HCT116 (cell line): ENCODE measurements around the gene TNRC6A. TPM values are rescaled to one million over a fixed set of nuclear protein-coding genes. Genes with fewer than 3 reads are reported as not detected.

ENCODE experiments used
- ATAC-seq: fragments of 200-7000 bp; cut with Tn5 transposase; 2 replicates; pipeline ENCODE4 v1.9.1; 2020; ENCODE audit warnings: mild to moderate bottlenecking, moderate library complexity
- BruUV-seq: library from RNA; stranded (reverse); fragments of 400-500 nt; replicated peaks from 2 replicates; lab custom pipeline; 2021; lab: Mats Ljungman, UMichigan
- CTCF ChIA-PET: fragments of 300-600 bp; sonication (Branson Sonifier 250); formaldehyde crosslinking; loops from one replicate; lab custom pipeline; 2021; ENCODE audit warnings: antibody characterized with exemption; lab: Charles Lee
- POLR2A ChIA-PET: fragments of 300-600, 350-600 bp; sonication (Branson Sonifier 250); formaldehyde crosslinking; loops from one replicate; lab custom pipeline; 2021; ENCODE audit warnings: antibody characterized with exemption; lab: Charles Lee
- RAD21 ChIA-PET, 2 experiments: fragments of 300-600 bp; sonication (Branson Sonifier 250); formaldehyde crosslinking; loops; one replicate each; lab custom pipeline; 2023; ENCODE audit warnings: low total read pairs in 2 of 2; ENCODE audit not compliant: uncharacterized antibody in 2 of 2, unreplicated experiment in 2 of 2, low non-redundant PET in 1 of 2; lab: Charles Lee
- DNase-seq: peaks from one replicate; pipeline ENCODE4 v3.0.0-alpha.2; 2010; ENCODE audit warnings: low read depth, low spot score
- H2AFZ ChIP-seq: fragments of 200-600 bp; shearing (Covaris generic), sonication (generic); 2 replicates; pipeline ENCODE4 v1.6.1; 2017; ENCODE audit warnings: low read depth, mixed run types, mixed read lengths, antibody characterized with exemption, low read length; ENCODE audit not compliant: poor library complexity, severe bottlenecking
- H3K27ac ChIP-seq: 2 replicates; pipeline ENCODE4 v1.5.1; 2012; ENCODE audit warnings: low read depth, low read length
- H3K27me3 ChIP-seq: fragments of 200-600 bp; sonication (generic); 2 replicates; pipeline ENCODE4 v1.6.1; 2016; ENCODE audit warnings: mixed run types, low read length, mixed read lengths; ENCODE audit not compliant: insufficient read depth
- H3K36me3 ChIP-seq, 2 experiments: fragments of 200-500 bp in 1 of 2; fragments of 200-600 bp in 1 of 2; sonication (Bioruptor generic) in 1 of 2; sonication (generic) in 1 of 2; 2 replicates each; pipeline versions ENCODE4 v1.5.1 to v1.6.1; 2014 to 2016; ENCODE audit warnings: low read length in 2 of 2, inconsistent platforms in 1 of 2, mixed read lengths in 1 of 2, mixed run types in 1 of 2; ENCODE audit not compliant: insufficient read depth in 2 of 2, control insufficient read depth in 1 of 2
- H3K4me1 ChIP-seq, 2 experiments: fragments of 200-600 bp in 1 of 2; sonication (generic) in 1 of 2; 2 replicates each; pipeline versions ENCODE4 v1.5.1 to v1.6.1; 2012 to 2017; ENCODE audit warnings: low read length in 2 of 2, inconsistent platforms in 1 of 2, mild to moderate bottlenecking in 1 of 2, mixed read lengths in 1 of 2, mixed run types in 1 of 2, moderate library complexity in 1 of 2; ENCODE audit not compliant: insufficient read depth in 2 of 2, control insufficient read depth in 1 of 2
- H3K4me2 ChIP-seq: fragments of 200-600 bp; sonication (generic); 2 replicates; pipeline ENCODE4 v1.6.1; 2017; ENCODE audit warnings: mixed run types, low read length, mixed read lengths
- H3K4me3 ChIP-seq, 2 experiments: fragments of 200-600 bp in 1 of 2; sonication (generic) in 1 of 2; replicated peaks in 1 of 2; 2 replicates each; pipeline ENCODE4 v1.5.1; 2011 to 2016; ENCODE audit warnings: low read length in 2 of 2, control low read depth in 1 of 2, low read depth in 1 of 2, mild to moderate bottlenecking in 1 of 2, mixed read lengths in 1 of 2, mixed run types in 1 of 2
- H3K79me2 ChIP-seq: fragments of 200-600 bp; sonication (generic); 2 replicates; pipeline ENCODE4 v1.6.1; 2017; ENCODE audit warnings: mild to moderate bottlenecking, mixed run types, low read length, moderate library complexity, mixed read lengths; ENCODE audit not compliant: insufficient read depth
- H3K9ac ChIP-seq: fragments of 200-600 bp; sonication (generic); 2 replicates; pipeline ENCODE4 v1.6.1; 2016; ENCODE audit warnings: low read length, mixed read lengths
- H3K9me2 ChIP-seq: fragments of 200-600 bp; sonication (generic), shearing (Covaris generic); 2 replicates; pipeline ENCODE4 v1.6.1; 2017; ENCODE audit warnings: mixed run types, mild to moderate bottlenecking, moderate library complexity; ENCODE audit not compliant: insufficient read depth
- H3K9me3 ChIP-seq, 2 experiments: fragments of 200-500 bp in 1 of 2; fragments of 200-600 bp in 1 of 2; sonication (Bioruptor generic) in 1 of 2; sonication (generic) in 1 of 2; 2 replicates each; pipeline ENCODE4 v1.6.1; 2014 to 2017; ENCODE audit warnings: low read length in 2 of 2, mixed read lengths in 2 of 2, inconsistent platforms in 1 of 2, low read depth in 1 of 2, mild to moderate bottlenecking in 1 of 2, mixed run types in 1 of 2, moderate library complexity in 1 of 2; ENCODE audit not compliant: control insufficient read depth in 1 of 2, insufficient read depth in 1 of 2
- H4K20me1 ChIP-seq: fragments of 200-600 bp; sonication (generic), shearing (Covaris generic); 2 replicates; pipeline ENCODE4 v1.6.1; 2017; ENCODE audit warnings: mixed run types, mild to moderate bottlenecking, moderate library complexity; ENCODE audit not compliant: insufficient read depth
- CBX3 ChIP-seq: IDR thresholded peaks from 2 replicates; pipeline ENCODE4 v1.6.1; 2012; ENCODE audit warnings: low read depth
- CEBPB ChIP-seq: IDR thresholded peaks from 2 replicates; pipeline ENCODE4 v1.6.1; 2012; ENCODE audit warnings: low read depth
- EGR1 ChIP-seq: IDR thresholded peaks from 2 replicates; pipeline ENCODE4 v1.6.1; 2012; ENCODE audit warnings: low read depth
- EZH2 ChIP-seq: fragments of 200-600 bp; sonication (generic); IDR thresholded peaks from 2 replicates; pipeline ENCODE4 v1.6.1; 2017; ENCODE audit warnings: antibody characterized with exemption, mixed run types
- EZH2phosphoT487 ChIP-seq: fragments of 200-600 bp; IDR thresholded peaks from 2 replicates; pipeline ENCODE4 v1.6.1; 2018; ENCODE audit warnings: antibody characterized with exemption, borderline replicate concordance
- FOSL1 ChIP-seq: IDR thresholded peaks from 2 replicates; pipeline ENCODE4 v1.6.1; 2012; ENCODE audit warnings: low read depth
- JUND ChIP-seq: IDR thresholded peaks from 2 replicates; pipeline ENCODE4 v1.6.1; 2012
- POLR2AphosphoS5 ChIP-seq: IDR thresholded peaks from 2 replicates; pipeline ENCODE4 v1.6.1; 2011; ENCODE audit warnings: mild to moderate bottlenecking, low read depth, low read length, moderate library complexity
- RAD21 ChIP-seq: IDR thresholded peaks from 2 replicates; pipeline ENCODE4 v1.6.1; 2012; ENCODE audit warnings: low read depth, mild to moderate bottlenecking
- SIN3A ChIP-seq: IDR thresholded peaks from 2 replicates; pipeline ENCODE4 v1.6.1; 2012; ENCODE audit warnings: low read depth
- SP1 ChIP-seq: IDR thresholded peaks from 2 replicates; pipeline ENCODE4 v1.6.1; 2012; ENCODE audit warnings: low read depth
- TCF7L2 ChIP-seq: IDR thresholded peaks from 2 replicates; pipeline ENCODE4 v1.7.0; 2011; ENCODE audit warnings: borderline replicate concordance, inconsistent platforms; ENCODE audit not compliant: insufficient read depth, insufficient read length; ENCODE audit errors: extremely low read depth
- YY1 ChIP-seq: IDR thresholded peaks from 2 replicates; pipeline ENCODE4 v1.6.1; 2011; ENCODE audit warnings: low read length, low read depth, moderate library complexity, mild to moderate bottlenecking; ENCODE audit not compliant: insufficient replicate concordance; ENCODE audit errors: extremely low read depth
- intact Hi-C: fragments of 100-400 bp; cut with micrococcal nuclease; formaldehyde crosslinking; loops from 2 replicates; pipeline ENCODE4 v1.10.0; 2022
- total RNA-seq: library from RNA; stranded (reverse); gene quantifications from one replicate; pipeline ENCODE4 v1.2.1, GENCODE V29; 2021; ENCODE audit not compliant: unreplicated experiment
- TF ChIP-seq, protein P1 (sequence below): IDR thresholded peaks from 2 replicates; pipeline ENCODE4 v1.6.1; 2011; ENCODE audit warnings: mild to moderate bottlenecking, low read length, moderate library complexity; ENCODE audit not compliant: insufficient replicate concordance; ENCODE audit errors: extremely low read depth
- TF ChIP-seq, protein P2 (sequence below): IDR thresholded peaks from 2 replicates; pipeline ENCODE4 v1.6.1; 2012; ENCODE audit warnings: low read depth

Gene TNRC6A
- total RNA-seq, 1 experiment from 2014 or later, result 37.0 TPM

DNA sequence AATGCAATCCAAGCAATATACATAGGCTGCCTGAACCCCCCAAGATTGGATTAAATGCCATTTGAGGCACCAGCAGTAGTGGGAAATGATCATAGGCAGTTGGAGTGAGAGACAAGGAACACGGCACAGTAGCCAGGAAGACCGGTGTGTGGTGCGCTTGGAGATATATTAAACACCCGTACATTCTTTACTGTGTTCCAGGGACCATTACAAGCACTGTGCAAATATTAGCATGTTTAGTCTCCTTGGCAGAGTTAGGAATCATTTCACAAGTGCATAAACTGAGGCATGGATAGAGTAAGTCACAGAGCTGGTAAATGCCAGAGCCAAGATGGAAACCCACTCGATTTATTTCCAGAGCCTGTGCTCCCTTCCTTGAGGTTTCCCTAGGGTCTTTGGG, 31.1 kb upstream of the TNRC6A start:
- Histone ChIP-seq H3K79me2 (no peaks in the 10 kb centered on the region), H3K9me3 (no peaks in the 10 kb centered on the region), H3K4me2 (no peak overlapping the region), H3K4me3 (no peak overlapping the region), H3K36me3 (no peaks in the 10 kb centered on the region), H3K9me2 (no peaks in the 10 kb centered on the region)
- TF ChIP-seq RAD21, result no peak
- TF ChIP-seq, all 23 proteins: peak for 0
- DNase-seq (no peak), ATAC-seq (no peak)
- no peak overlapping the region for H2AFZ ChIP-seq
- H3K27ac ChIP-seq, result no peak overlapping the region
- H3K4me1 ChIP-seq, result peaks cover 24 to 28% of the 10 kb centered on the region in 2 experiments
- CTCF ChIA-PET, result no interaction called here
- intact Hi-C loops, result no loop called here
- no peak overlapping the region for H3K9ac ChIP-seq
- no TSS peak for BruUV-seq
- H4K20me1 ChIP-seq, result no peaks in the 10 kb centered on the region
- POLR2A ChIA-PET, result no interaction called here
- RAD21 ChIA-PET, result no interaction called here
- H3K27me3 ChIP-seq, result no peaks in the 10 kb centered on the region

DNA sequence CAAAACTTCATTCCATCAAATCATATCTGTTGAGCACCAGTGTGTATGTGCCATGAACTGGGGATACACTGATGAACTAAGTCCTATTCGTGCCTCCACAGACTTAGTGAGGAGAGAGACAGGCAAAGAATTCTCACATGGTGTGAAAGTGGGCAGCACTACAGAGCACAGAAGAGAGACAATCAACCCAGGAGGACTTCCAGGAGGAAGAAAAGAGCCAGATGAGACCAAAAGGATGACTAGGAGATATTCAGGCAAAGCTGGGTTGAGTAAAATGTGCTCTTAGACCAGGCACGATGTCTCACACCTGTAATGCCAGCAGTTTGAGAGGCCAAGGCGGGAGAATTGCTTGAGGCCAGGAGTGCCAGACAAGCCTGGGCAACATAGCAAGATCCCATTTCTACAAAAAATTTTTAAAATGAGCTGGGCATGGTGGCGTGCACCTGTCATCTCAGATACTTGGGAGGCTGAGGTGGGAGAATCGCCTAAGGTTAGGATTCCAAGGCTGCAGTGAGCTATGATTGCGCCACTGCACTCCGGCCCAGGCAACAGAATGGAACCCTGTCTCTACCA, 30.2 kb upstream of the TNRC6A start:
- no peak overlapping the region for H3K9ac ChIP-seq
- no peak overlapping the region for H3K27ac ChIP-seq
- H3K9me2 ChIP-seq, result no peaks in the 10 kb centered on the region
- ATAC-seq, result no peak
- CTCF ChIA-PET, result no interaction called here
- no peak overlapping the region for H3K4me2 ChIP-seq
- POLR2A ChIA-PET, result no interaction called here
- intact Hi-C loops, result no loop called here
- H3K36me3 ChIP-seq, result no peaks in the 10 kb centered on the region
- H3K4me3 ChIP-seq, result no peak overlapping the region
- H2AFZ ChIP-seq, result no peak overlapping the region
- no peaks in the 10 kb centered on the region for H3K27me3 ChIP-seq
- BruUV-seq, result no TSS peak
- no peaks in the 10 kb centered on the region for H3K79me2 ChIP-seq
- no peaks in the 10 kb centered on the region for H4K20me1 ChIP-seq
- no peaks in the 10 kb centered on the region for H3K9me3 ChIP-seq
- H3K4me1 ChIP-seq, result peaks cover 24 to 28% of the 10 kb centered on the region in 2 experiments
- RAD21 ChIA-PET, result no interaction called here
- DNase-seq, result no peak
- TF ChIP-seq, protein P1, sequence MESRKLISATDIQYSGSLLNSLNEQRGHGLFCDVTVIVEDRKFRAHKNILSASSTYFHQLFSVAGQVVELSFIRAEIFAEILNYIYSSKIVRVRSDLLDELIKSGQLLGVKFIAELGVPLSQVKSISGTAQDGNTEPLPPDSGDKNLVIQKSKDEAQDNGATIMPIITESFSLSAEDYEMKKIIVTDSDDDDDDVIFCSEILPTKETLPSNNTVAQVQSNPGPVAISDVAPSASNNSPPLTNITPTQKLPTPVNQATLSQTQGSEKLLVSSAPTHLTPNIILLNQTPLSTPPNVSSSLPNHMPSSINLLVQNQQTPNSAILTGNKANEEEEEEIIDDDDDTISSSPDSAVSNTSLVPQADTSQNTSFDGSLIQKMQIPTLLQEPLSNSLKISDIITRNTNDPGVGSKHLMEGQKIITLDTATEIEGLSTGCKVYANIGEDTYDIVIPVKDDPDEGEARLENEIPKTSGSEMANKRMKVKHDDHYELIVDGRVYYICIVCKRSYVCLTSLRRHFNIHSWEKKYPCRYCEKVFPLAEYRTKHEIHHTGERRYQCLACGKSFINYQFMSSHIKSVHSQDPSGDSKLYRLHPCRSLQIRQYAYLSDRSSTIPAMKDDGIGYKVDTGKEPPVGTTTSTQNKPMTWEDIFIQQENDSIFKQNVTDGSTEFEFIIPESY, result no peak
- TF ChIP-seq SP1 (no peak), SIN3A (no peak), EGR1 (no peak), CEBPB (no peak), FOSL1 (no peak), EZH2 (no peak), POLR2AphosphoS5 (no peak), TCF7L2 (no peak), JUND (no peak), CBX3 (no peak), EZH2phosphoT487 (no peak), YY1 (no peak)
- TF ChIP-seq, protein P2, sequence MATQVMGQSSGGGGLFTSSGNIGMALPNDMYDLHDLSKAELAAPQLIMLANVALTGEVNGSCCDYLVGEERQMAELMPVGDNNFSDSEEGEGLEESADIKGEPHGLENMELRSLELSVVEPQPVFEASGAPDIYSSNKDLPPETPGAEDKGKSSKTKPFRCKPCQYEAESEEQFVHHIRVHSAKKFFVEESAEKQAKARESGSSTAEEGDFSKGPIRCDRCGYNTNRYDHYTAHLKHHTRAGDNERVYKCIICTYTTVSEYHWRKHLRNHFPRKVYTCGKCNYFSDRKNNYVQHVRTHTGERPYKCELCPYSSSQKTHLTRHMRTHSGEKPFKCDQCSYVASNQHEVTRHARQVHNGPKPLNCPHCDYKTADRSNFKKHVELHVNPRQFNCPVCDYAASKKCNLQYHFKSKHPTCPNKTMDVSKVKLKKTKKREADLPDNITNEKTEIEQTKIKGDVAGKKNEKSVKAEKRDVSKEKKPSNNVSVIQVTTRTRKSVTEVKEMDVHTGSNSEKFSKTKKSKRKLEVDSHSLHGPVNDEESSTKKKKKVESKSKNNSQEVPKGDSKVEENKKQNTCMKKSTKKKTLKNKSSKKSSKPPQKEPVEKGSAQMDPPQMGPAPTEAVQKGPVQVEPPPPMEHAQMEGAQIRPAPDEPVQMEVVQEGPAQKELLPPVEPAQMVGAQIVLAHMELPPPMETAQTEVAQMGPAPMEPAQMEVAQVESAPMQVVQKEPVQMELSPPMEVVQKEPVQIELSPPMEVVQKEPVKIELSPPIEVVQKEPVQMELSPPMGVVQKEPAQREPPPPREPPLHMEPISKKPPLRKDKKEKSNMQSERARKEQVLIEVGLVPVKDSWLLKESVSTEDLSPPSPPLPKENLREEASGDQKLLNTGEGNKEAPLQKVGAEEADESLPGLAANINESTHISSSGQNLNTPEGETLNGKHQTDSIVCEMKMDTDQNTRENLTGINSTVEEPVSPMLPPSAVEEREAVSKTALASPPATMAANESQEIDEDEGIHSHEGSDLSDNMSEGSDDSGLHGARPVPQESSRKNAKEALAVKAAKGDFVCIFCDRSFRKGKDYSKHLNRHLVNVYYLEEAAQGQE, result no peak
